Aorta (tissue), 5 donors: ENCODE data around the gene HSF2. TPM values are rescaled to one million over a fixed set of nuclear protein-coding genes. Genes with fewer than 3 reads are reported as not detected.

Experiments
- ATAC-seq: fragments of 200-7000 bp; cut with Tn5 transposase; one replicate; pipeline ENCODE4 v1.9.1; 2022; ENCODE audit warnings: moderate library complexity; ENCODE audit not compliant: low FRiP score
- DNase-seq, 2 donors: peaks; one replicate each; pipeline ENCODE4 v3.0.0-alpha.2; 2020
- H3K27ac ChIP-seq, 2 donors: one replicate each; pipeline ENCODE4 v1.5.1; 2013; ENCODE audit warnings: low read length in 2 of 2, mild to moderate bottlenecking in 2 of 2, moderate library complexity in 2 of 2, control low read depth in 1 of 2, inconsistent platforms in 1 of 2, low read depth in 1 of 2
- H3K27me3 ChIP-seq, 2 donors: one replicate each; pipeline ENCODE4 v1.6.1; 2013; ENCODE audit warnings: control low read depth in 1 of 2, low read length in 1 of 2, mild to moderate bottlenecking in 1 of 2, moderate library complexity in 1 of 2; ENCODE audit not compliant: insufficient read depth in 2 of 2, control insufficient read depth in 1 of 2
- H3K36me3 ChIP-seq, 2 donors: one replicate each; pipeline ENCODE4 v1.6.1; 2013; ENCODE audit warnings: control low read depth in 1 of 2, low read length in 1 of 2, mild to moderate bottlenecking in 1 of 2; ENCODE audit not compliant: insufficient read depth in 2 of 2, control insufficient read depth in 1 of 2
- H3K4me1 ChIP-seq, 2 donors: one replicate each; pipeline ENCODE4 v1.6.1; 2013; ENCODE audit warnings: low read length in 2 of 2, control low read depth in 1 of 2, mild to moderate bottlenecking in 1 of 2, moderate library complexity in 1 of 2; ENCODE audit not compliant: insufficient read depth in 2 of 2, control insufficient read depth in 1 of 2
- H3K4me3 ChIP-seq, 2 donors: one replicate each; pipeline ENCODE4 v1.5.1; 2013; ENCODE audit warnings: low read length in 2 of 2, control low read depth in 1 of 2, mild to moderate bottlenecking in 1 of 2
- H3K9me3 ChIP-seq: one replicate; pipeline ENCODE4 v1.6.1; 2013; ENCODE audit warnings: mild to moderate bottlenecking, low read length; ENCODE audit not compliant: control insufficient read depth
- WGBS, 2 donors: extraction: QIAGEN DNeasy Blood & Tissue Kit; methylation state at CpG; one replicate each; pipeline ENCODE4 v1.1.7; 2013; 5-methylcytosine and 5-hydroxymethylcytosine counted together
- intact Hi-C, 2 donors: fragments of 100-400 bp; cut with DNase I; formaldehyde crosslinking; loops; one replicate each; pipeline versions ENCODE4 v1.14.2 to v1.15.0; 2022
- polyA plus RNA-seq, 2 donors: library from polyadenylated mRNA; stranded (reverse); fragments of 200-250 nt; gene quantifications; one replicate each; pipeline ENCODE4 v1.2.3, GENCODE V29; 2013
- total RNA-seq, 2 donors: library from RNA; stranded (reverse); fragmentation: NEBNext Ultra II Directional; extraction: Animal tissue kit (Norgen Biotek cat#: 25700); gene quantifications; one replicate each; pipeline ENCODE4 v1.2.1, GENCODE V29; 2021
- donor health status: healthy with polysubstance abuse.
- donor health status: Bipolar disorder and iron deficiency.
- donor health status: DM: no; HTN: no; CAD: no.
- donor health status: DM: no; HTN: no; CAD: no.
- donor health status: DM: yes; HTN: yes; CAD: no.

Gene HSF2
- total and polyA plus RNA-seq, 4 donors: 6.8 to 13.9 (median 10.6) TPM

DNA sequence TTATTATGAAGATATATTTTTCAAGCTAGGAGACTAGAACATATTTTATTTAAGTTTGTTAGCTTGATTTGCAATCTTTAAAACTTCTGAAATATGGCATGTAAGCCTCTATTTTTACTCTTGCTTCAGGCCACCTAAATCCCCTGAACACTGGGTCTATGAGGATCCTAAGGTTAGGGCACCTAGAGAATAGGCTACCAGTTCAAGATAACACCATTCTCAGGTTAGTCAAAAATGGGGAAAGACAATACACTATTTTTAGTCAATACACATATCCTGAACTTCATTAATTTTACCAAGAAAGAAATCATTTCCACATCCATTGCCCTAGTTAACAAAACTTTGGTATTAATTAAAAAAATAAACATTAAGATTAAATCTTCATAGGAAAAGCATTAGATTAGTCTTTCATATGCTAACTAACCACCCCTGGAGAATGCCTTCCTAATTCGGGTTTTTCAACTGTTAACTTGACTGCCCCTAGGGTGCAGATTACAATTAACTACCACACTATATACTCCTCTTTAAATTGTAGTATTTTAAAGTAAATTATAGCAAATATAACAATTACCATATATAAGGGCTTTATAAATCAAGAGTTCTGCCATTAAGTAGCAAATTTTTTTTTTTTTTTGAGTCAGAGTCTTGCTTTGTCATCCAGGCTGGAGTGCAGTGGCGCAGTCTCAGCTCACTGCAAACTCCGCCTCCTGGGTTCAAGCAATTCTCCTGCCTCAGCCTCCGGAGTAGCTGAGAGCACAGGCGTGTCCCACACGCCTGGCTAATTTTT, 6.7 kb upstream of the HSF2 start:
- Histone ChIP-seq H3K27ac (no peak overlapping the region), H3K4me3 (no peak overlapping the region), H3K36me3 (no peaks in the 10 kb centered on the region), H3K9me3 (no peaks in the 10 kb centered on the region), H3K27me3 (no peaks in the 10 kb centered on the region), H3K4me1 (no peaks in the 10 kb centered on the region)
- ATAC-seq (no peak), DNase-seq (no peak)
- intact Hi-C loops: no loop called here
- WGBS, 2 donors: 80 to 85% methylated on average over 6 of the region's 6 CpGs

DNA sequence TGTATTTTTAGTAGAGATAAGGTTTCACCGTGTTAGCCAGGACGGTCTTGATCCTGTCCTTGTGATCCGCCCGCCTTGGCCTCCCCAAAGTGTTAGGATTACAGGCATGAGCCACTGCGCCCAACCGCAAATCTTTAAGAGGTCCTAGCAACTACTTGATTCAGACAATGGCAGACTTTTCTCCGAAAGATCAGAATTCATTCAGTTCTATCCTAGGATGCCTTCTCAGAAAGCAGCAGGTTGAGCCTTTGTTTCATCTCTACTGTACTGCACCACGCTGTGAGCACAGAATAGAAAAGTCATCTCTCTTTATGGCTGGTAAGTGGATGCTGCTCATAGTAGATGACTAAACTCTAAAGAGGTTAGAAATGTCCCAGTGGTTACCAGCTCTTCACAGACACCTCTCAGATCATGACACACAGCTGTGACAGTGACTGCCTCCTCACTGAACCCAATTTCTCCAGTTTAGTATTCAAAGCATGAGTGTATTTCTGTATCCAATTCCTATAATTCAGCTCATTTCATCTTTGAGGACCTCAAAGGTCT, 6.0 kb upstream of the HSF2 start:
- H3K9me3 ChIP-seq: no peaks in the 10 kb centered on the region
- DNase-seq: no peak
- H3K27me3 ChIP-seq: no peaks in the 10 kb centered on the region
- no peak overlapping the region for H3K27ac ChIP-seq
- no peaks in the 10 kb centered on the region for H3K4me1 ChIP-seq
- WGBS, 2 donors: 72 to 82% methylated on average over 8 of the region's 8 CpGs
- no peak for ATAC-seq
- intact Hi-C loops: no loop called here
- no peaks in the 10 kb centered on the region for H3K36me3 ChIP-seq
- no peak overlapping the region for H3K4me3 ChIP-seq

DNA sequence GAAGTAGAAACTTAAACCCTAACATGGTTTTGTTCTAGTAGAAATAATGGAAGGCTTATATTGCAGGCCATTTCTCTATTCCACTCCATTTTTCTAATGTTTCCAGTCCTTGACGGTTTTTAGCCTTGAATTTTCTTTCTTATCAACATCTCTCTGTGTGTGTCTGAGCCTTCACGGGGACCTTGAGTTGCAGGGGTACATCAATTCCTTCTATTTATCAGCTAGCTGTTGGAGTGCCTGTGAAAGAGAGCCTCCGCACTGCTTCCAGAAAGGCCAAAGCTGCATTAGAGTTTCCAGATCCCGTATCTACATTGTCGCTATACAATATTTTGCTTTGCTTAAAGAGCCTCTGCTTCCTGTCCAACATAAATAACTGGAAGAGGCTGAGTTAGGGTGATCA, 5.4 kb upstream of the HSF2 start:
- Histone ChIP-seq H3K27ac (no peak overlapping the region), H3K9me3 (no peaks in the 10 kb centered on the region), H3K4me3 (no peak overlapping the region), H3K27me3 (no peaks in the 10 kb centered on the region), H3K4me1 (no peaks in the 10 kb centered on the region), H3K36me3 (no peaks in the 10 kb centered on the region)
- DNase-seq (no peak), ATAC-seq (no peak)
- intact Hi-C loops: no loop called here
- WGBS, 2 donors: 49 to 54% methylated on average over 5 of the region's 5 CpGs

DNA sequence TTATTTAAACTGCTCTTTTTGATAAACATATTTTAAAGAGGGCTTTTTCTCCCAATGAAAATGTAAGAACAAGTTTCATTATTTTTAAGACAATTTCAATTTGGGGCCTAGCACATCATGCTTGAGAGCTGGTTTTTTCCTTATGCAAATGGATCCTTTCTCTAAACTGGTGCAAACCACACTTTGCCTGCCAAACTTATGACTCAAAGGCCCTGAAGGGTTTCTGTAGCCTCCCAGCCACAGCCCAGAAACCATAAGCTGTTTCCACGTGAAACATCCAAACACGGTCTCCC, 451 bp upstream of the HSF2 start:
- Histone ChIP-seq H3K27me3 (no peaks in the 10 kb centered on the region), H3K36me3 (no peaks in the 10 kb centered on the region), H3K4me1 (peaks cover 0 to 3% of the 10 kb centered on the region in 2 donors), H3K9me3 (no peaks in the 10 kb centered on the region), H3K27ac (peak overlapping the region in 1 of 2 donors; percentile 73), H3K4me3 (peak overlapping the region in 1 of 2 donors; percentile 47)
- intact Hi-C loops: loop anchor here in 1 of 2 donors (5.0 kb wide), 1 partner anchor 73 kb away; the partner anchor contains the start of gene SERINC1
- DNase-seq (no peak), ATAC-seq (no peak)
- 0 to 1% methylated on average over 2 of the region's 2 CpGs for WGBS, 2 donors

DNA sequence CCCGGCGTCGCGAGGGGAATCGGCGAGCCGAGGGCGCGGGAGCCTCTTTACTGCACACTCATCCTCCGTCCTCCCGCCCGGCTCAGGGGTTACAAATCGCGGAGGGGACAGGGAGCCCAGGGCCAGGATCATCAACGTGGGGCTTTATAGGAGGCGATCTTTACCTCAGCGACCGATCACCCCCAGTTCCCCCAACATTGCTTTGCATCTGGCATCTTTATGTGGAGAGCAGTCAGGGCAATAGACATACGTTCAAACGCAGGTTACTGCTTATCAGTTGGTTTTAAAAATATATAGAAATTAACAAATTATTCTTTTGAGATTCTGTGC, 634 bp downstream of the HSF2 start:
- Histone ChIP-seq H3K4me1 (peaks cover 0 to 4% of the 10 kb centered on the region in 2 donors), H3K36me3 (no peaks in the 10 kb centered on the region), H3K27me3 (no peaks in the 10 kb centered on the region), H3K4me3 (peak overlapping the region; percentile 63 to 93), H3K27ac (no peak overlapping the region), H3K9me3 (no peaks in the 10 kb centered on the region)
- 0 to 1% methylated on average over 10 to 20 of the region's 20 CpGs for WGBS, 2 donors
- ATAC-seq (no peak), DNase-seq (no peak)
- intact Hi-C loops: no loop called here

DNA sequence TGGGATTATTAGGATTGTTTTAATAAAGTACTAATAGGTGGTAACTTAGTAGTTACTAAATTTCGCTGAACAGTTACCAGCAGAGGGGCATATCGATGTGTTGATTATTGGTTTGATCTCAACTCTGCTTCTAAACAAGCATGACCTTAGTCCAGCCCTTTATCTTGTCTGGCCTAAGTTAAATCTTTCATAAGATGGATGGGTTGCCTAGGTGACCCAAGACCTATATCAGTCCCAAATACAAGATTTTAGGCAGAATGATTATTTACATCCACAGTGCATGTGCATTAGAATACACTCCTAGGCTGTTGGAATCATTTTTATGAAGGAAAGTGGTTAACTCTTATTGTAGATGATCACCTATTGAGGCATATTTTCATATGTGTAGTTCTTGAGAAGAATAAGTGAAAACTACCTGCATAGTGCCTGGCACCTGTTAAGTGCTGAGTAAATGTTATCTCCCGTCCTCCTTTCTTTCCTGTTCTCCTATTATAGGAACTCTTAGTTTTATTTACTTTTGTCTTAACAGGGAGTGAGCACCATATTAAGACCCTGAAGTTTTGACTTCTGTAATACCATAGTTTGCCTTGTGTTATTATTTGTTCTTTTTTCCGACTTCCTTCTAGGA, 1.1 kb downstream of the HSF2 start:
- intact Hi-C loops: no loop called here

DNA sequence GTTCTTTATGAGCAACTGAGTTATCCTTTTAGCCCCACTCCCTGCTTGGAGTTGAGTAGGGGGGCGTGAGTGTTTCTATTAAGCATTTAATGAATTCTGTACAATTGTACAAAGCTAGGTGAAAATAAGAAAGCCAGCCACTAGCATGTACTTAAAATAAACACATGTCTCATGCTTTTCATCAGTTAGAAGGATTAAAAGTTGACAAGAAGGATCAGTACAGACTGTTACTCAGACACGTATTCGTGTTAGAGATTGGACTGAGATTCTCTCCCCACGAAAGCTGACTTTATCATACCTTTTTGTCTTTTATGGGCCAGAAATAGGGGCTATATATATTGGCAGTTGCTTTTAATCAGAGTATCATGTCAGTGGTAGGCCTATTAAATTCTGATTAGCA, 1.7 kb downstream of the HSF2 start:
- Histone ChIP-seq H3K4me1 (peaks cover 0 to 4% of the 10 kb centered on the region in 2 donors), H3K36me3 (no peaks in the 10 kb centered on the region), H3K27ac (no peak overlapping the region), H3K4me3 (no peak overlapping the region), H3K27me3 (no peaks in the 10 kb centered on the region), H3K9me3 (no peaks in the 10 kb centered on the region)
- 69 to 73% methylated on average over 4 of the region's 4 CpGs for WGBS, 2 donors
- intact Hi-C loops: no loop called here
- ATAC-seq: no peak
- no peak for DNase-seq

More for the DNA sequence above, 1.1 kb downstream of the HSF2 start:
- WGBS, 2 donors: 58 to 70% methylated on average over 4 of the region's 4 CpGs
- H3K27me3 ChIP-seq: no peaks in the 10 kb centered on the region
- H3K9me3 ChIP-seq: no peaks in the 10 kb centered on the region
- ATAC-seq: no peak
- H3K36me3 ChIP-seq: no peaks in the 10 kb centered on the region
- H3K27ac ChIP-seq: no peak overlapping the region
- H3K4me1 ChIP-seq: peaks cover 0 to 4% of the 10 kb centered on the region in 2 donors
- H3K4me3 ChIP-seq: peak overlapping the region; percentile 63 to 93
- no peak for DNase-seq

DNA sequence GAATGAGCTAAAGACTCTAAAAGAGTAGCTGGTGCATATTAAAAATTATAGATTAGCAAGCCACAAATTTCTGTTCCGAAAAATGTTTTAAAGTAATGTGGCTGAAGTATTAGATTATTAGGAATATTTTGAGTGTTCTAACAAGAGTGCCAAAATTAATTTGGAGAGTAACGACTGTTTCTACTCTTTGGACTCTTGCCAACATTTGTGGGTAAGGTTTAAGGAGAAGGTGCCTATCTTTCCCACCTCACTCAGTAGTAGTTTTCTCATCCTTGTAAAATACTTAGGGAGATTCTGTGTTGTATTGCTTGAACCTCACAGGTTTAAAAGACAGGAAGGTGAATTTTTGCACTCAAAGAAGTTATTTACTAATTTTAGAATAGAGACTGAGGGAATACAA, 5.0 kb downstream of the HSF2 start:
- Histone ChIP-seq H3K36me3 (no peaks in the 10 kb centered on the region), H3K4me1 (peaks cover 0 to 4% of the 10 kb centered on the region in 2 donors), H3K4me3 (no peak overlapping the region), H3K9me3 (no peaks in the 10 kb centered on the region), H3K27ac (no peak overlapping the region), H3K27me3 (no peaks in the 10 kb centered on the region)
- ATAC-seq: no peak
- intact Hi-C loops: no loop called here
- no peak for DNase-seq
- 63 to 66% methylated on average over 2 of the region's 2 CpGs for WGBS, 2 donors

DNA sequence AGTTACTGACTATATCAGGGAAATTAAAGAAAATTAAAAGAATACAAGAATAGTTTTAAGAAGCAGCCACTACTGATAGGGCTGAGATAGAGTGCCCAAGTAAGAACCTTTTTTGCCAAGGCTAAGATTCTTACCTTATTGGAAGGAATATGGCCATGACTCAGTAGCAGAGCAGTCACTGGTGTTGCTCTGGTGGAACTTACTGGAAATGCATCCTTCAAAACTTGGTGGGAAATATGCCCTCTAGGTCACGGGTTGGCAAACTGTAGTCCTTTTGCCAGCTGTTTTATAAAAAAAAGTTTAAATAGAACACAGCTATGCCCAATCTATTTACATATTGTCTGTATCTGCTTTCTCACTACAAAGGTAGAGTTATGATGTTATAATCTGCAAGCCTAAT, 6.0 kb downstream of the HSF2 start:
- no peak overlapping the region for H3K4me3 ChIP-seq
- H3K4me1 ChIP-seq: peaks cover 0 to 4% of the 10 kb centered on the region in 2 donors
- no peak overlapping the region for H3K27ac ChIP-seq
- intact Hi-C loops: no loop called here
- 86 to 92% methylated on average over 1 of the region's 1 CpG for WGBS, 2 donors
- no peaks in the 10 kb centered on the region for H3K9me3 ChIP-seq
- H3K36me3 ChIP-seq: no peaks in the 10 kb centered on the region
- DNase-seq (no peak), ATAC-seq (no peak)
- no peaks in the 10 kb centered on the region for H3K27me3 ChIP-seq
